HepG2 (cell line): ENCODE measurements around the gene BCL6B. TPM values are rescaled to one million over a fixed set of nuclear protein-coding genes. Genes with fewer than 3 reads are reported as not detected.

ENCODE experiments used
- ADNP ChIP-seq: sonication (generic); formaldehyde crosslinking; IDR thresholded peaks from 2 replicates; pipeline ENCODE4 v1.4.0; 2020; ENCODE audit warnings: missing genetic modification reagents
- CSRNP1 ChIP-seq: sonication (generic); formaldehyde crosslinking; IDR thresholded peaks from 2 replicates; pipeline ENCODE4 v1.8.1; 2023; ENCODE audit warnings: mild to moderate bottlenecking, missing genetic modification reagents
- IKZF5 ChIP-seq: IDR thresholded peaks from 2 replicates; pipeline ENCODE4 v1.6.1; 2018; ENCODE audit warnings: missing genetic modification reagents, mild to moderate bottlenecking, missing compliant biosample characterization
- NFE2L1 ChIP-seq: sonication (generic); formaldehyde crosslinking; IDR thresholded peaks from 2 replicates; pipeline ENCODE4 v1.4.0; 2020; ENCODE audit warnings: missing genetic modification reagents, mild to moderate bottlenecking, borderline replicate concordance
- NFIC ChIP-seq: IDR thresholded peaks from 2 replicates; pipeline ENCODE4 v1.6.1; 2012; ENCODE audit warnings: mild to moderate bottlenecking, low read length, inconsistent platforms
- PITX1 ChIP-seq: sonication (generic); formaldehyde crosslinking; IDR thresholded peaks from 2 replicates; pipeline ENCODE4 v1.5.1; 2020; ENCODE audit warnings: mild to moderate bottlenecking, missing genetic modification reagents
- RNF2 ChIP-seq: fragments of 450-650 bp; conservative IDR thresholded peaks from 2 replicates; pipeline ENCODE4 v1.6.1; 2016; ENCODE audit warnings: low read depth
- ZBTB3 ChIP-seq: sonication (generic); formaldehyde crosslinking; IDR thresholded peaks from 2 replicates; pipeline ENCODE4 v1.4.0; 2020; ENCODE audit warnings: low read depth, mild to moderate bottlenecking, moderate library complexity, missing genetic modification reagents, borderline replicate concordance
- ZNF143 ChIP-seq: sonication (generic); formaldehyde crosslinking; IDR thresholded peaks from 2 replicates; pipeline ENCODE4 v1.4.0; 2020; ENCODE audit warnings: missing genetic modification reagents
- ZNF232 ChIP-seq: sonication (generic); formaldehyde crosslinking; IDR thresholded peaks from 2 replicates; pipeline ENCODE4 v1.4.0; 2020; ENCODE audit warnings: missing genetic modification reagents, borderline replicate concordance
- polyA plus RNA-seq, 8 experiments: library from polyadenylated mRNA; depleted of rRNA in 3 of 8; stranded (reverse) in 7 of 8; unstranded in 1 of 8; fragments of >200 nt; fragmentation: Illumina TruSeq in 4 of 8; extraction: Trizol in 4 of 8; gene quantifications; 2 replicates each; pipeline versions ENCODE4 v1.2.1 to v1.2.3, GENCODE V29; 2011 to 2016; ENCODE audit warnings: low read depth in 4 of 8, missing spikeins in 1 of 8, mixed read lengths in 1 of 8; ENCODE audit not compliant: insufficient read depth in 1 of 8
- total RNA-seq, 5 experiments: library from RNA; depleted of rRNA; stranded (reverse); fragments of >200 nt; fragmentation: Illumina TruSeq; extraction: Trizol; gene quantifications; 2 replicates each; pipeline ENCODE4 v1.2.3, GENCODE V29; 2016; ENCODE audit warnings: low read depth in 1 of 5

The BCL6B gene
- total and polyA plus RNA-seq, 2 of the 13 experiments (the other 11 are each of a cell fraction or from before 2014, with no cell fraction given) = not detected

GRCh38 chr17:7038025-7038862, 15.4 kb downstream of the BCL6B start (continued):
- no peak for TF ChIP-seq NFE2L1 (CRISPR knock-in tag)
- no peak for TF ChIP-seq CSRNP1
- peak; percentile 17; the same call in 1 of the 2 replicates for TF ChIP-seq IKZF5 (CRISPR knock-in tag)
- no peak for TF ChIP-seq RNF2
- no peak for TF ChIP-seq ZNF143
- TF ChIP-seq ZNF232 (CRISPR knock-in tag) = no peak
- TF ChIP-seq PITX1 (CRISPR knock-in tag) = peak; percentile 29
- no peak for TF ChIP-seq ADNP (CRISPR knock-in tag)
- TF ChIP-seq ZBTB3 = no peak
- TF ChIP-seq NFIC = no peak
